Activated gamma-delta T cell treated with Interleukin-2 at 50 U/mL for 16 hours (primary cell): Measurements from ENCODE around the gene RIN3.
A peak's percentile ranks its signal among the peaks of the same experiment; 100 is the strongest.

Experiments used
- DNase-seq: peaks from one replicate; pipeline ENCODE4 v3.0.0-alpha.2; 2020

RIN3 gene

GRCh38 chr14:92726933-92727262 is 213.3 kb downstream of the RIN3 start:
- no peak for DNase-seq

- DNase-seq = peak; percentile 14
These were observed 215.3 kb downstream of the RIN3 start for GRCh38 chr14:92728759-92729364.

- no peak for DNase-seq
These were observed 216.2 kb downstream of the RIN3 start for GRCh38 chr14:92729634-92730358.

- no peak for DNase-seq
These were observed 218.1 kb downstream of the RIN3 start for GRCh38 chr14:92731622-92732115.

- DNase-seq = no peak
These were observed 219.4 kb downstream of the RIN3 start for GRCh38 chr14:92733007-92733406.

GRCh38 chr14:92734618-92735017 is 221.0 kb downstream of the RIN3 start:
- DNase-seq = no peak

- no peak for DNase-seq
These were observed 221.8 kb downstream of the RIN3 start for GRCh38 chr14:92735344-92735743.

- DNase-seq = no peak
These were observed 223.6 kb downstream of the RIN3 start for GRCh38 chr14:92737206-92737605.

- DNase-seq = no peak
These were observed 224.1 kb downstream of the RIN3 start for GRCh38 chr14:92737619-92738188.
